Activated CD8-positive, alpha-beta T cell treated with anti-CD3 and anti-CD28 coated beads, Interleukin-2, amount 10 ng/mL, durations not matched to agents 7 days and 5 days (primary cell): ENCODE results near the gene THRA. TPM values are rescaled to one million over a fixed set of nuclear protein-coding genes. Genes with fewer than 3 reads are reported as not detected.
"Not testable (repeated sequence)": the region's sequence is repeated elsewhere in the genome, so short reads cannot be mapped to it uniquely, and the experiment has no call there.

Source experiments
- ATAC-seq: fragments of 150-1000 bp; cut with Tn5 transposase; one replicate; pipeline ENCODE4 v1.10.0; 2021; ENCODE audit warnings: moderate library complexity
- CTCF ChIA-PET: fragments of 350-600 bp; sonication (Branson Sonifier 250); formaldehyde crosslinking; loops from one replicate; lab custom pipeline; 2021; ENCODE audit warnings: antibody characterized with exemption; lab: Charles Lee
- POLR2A ChIA-PET: fragments of 350-600 bp; sonication (Branson Sonifier 250); formaldehyde crosslinking; loops from one replicate; lab custom pipeline; 2021; ENCODE audit warnings: antibody characterized with exemption; lab: Charles Lee
- DNase-seq: peaks from one replicate; pipeline ENCODE4 v3.0.0-alpha.2; 2020
- H3K27ac Mint-ChIP-seq: one replicate; pipeline ENCODE4 v1.8.0; 2021; ENCODE audit warnings: mild to moderate bottlenecking, mixed read lengths
- H3K27me3 Mint-ChIP-seq: one replicate; pipeline ENCODE4 v1.8.0; 2021; ENCODE audit warnings: low read depth, mixed read lengths
- H3K36me3 Mint-ChIP-seq: one replicate; pipeline ENCODE4 v1.8.0; 2021; ENCODE audit warnings: low read depth, mixed read lengths
- H3K4me1 Mint-ChIP-seq: one replicate; pipeline ENCODE4 v1.8.0; 2021; ENCODE audit warnings: low read depth, mixed read lengths
- H3K4me3 Mint-ChIP-seq: one replicate; pipeline ENCODE4 v1.8.0; 2021; ENCODE audit warnings: mild to moderate bottlenecking, mixed read lengths
- H3K9me3 Mint-ChIP-seq: one replicate; pipeline ENCODE4 v1.8.0; 2022; ENCODE audit warnings: mixed read lengths; ENCODE audit not compliant: insufficient read depth
- microRNA-seq: library from miRNA; unstranded; fragments of <30 nt; microRNA quantifications from one replicate; pipeline ENCODE4 v1.2.0, GENCODE V29; 2022
- total RNA-seq, 2 experiments: library from RNA; stranded (reverse); gene quantifications; one replicate each; pipeline ENCODE4 v1.2.3, GENCODE V29; 2021

Gene THRA
- total RNA-seq, 2 experiments from 2014 or later, result 8.7 to 9.7 TPM

DNA sequence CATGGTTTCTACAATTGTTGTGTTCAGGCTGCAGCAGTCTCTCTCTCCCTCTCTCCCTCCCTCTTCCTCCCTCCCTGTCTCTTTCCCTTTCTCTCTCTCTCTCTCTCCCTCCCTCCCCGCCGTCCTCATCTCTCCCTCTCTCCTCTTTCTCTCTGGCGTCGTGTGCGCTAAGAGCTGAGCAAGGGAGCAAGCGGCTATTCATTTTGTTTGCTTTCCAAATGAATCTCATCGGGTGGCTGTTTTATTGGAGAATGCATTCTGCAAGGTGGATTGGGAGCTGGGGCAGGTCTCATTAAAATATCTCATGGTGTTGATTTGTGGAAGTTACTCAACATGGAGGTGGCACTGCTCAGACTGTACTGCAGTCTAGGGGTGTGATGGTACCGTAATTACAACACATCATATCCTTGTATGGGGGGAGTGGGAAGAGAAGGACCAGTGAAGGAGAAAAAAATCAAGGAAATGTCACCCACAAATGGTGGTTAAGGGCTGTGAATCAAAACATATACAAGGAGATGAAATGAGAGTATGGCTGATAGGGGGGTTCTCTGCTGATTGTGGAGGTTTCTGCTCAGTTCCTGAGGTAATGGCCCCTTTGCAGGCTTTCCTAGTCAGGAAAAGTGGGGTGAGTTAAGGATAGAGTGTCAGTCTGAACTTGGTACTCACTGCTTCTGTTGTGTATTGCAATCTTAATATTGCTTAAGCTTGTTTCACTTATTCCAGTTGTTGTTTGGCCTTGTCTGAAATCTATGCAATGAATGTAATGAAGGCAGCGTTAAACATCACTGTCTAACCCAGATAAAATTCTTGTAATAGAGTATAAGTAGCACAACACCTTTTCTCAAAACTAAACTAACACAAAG is 61.7 kb downstream of the THRA start:
- H3K4me3 Mint-ChIP-seq, result peak overlapping the region; percentile 84
- H3K27ac Mint-ChIP-seq, result peak overlapping the region; percentile 23
- peaks cover 29% of the 10 kb centered on the region for H3K4me1 Mint-ChIP-seq
- H3K9me3 Mint-ChIP-seq, result no peaks in the 10 kb centered on the region
- H3K27me3 Mint-ChIP-seq, result no peaks in the 10 kb centered on the region
- peaks cover 40% of the 10 kb centered on the region for H3K36me3 Mint-ChIP-seq
- no peak for DNase-seq
- CTCF ChIA-PET, result interaction anchor here (0.7 to 7.9 kb wide), 14 partner anchors 8 to 179 kb away, joined by 3 to 124 read pairs (median 4); partner anchors contain the start of gene PSMD3
- ATAC-seq, result no peak
- POLR2A ChIA-PET, result interaction anchor here (0.8 to 5.5 kb wide), 7 partner anchors 8 to 70 kb away, joined by 3 to 63 read pairs (median 4); partner anchors contain the start of genes CASC3 and MED24

DNA sequence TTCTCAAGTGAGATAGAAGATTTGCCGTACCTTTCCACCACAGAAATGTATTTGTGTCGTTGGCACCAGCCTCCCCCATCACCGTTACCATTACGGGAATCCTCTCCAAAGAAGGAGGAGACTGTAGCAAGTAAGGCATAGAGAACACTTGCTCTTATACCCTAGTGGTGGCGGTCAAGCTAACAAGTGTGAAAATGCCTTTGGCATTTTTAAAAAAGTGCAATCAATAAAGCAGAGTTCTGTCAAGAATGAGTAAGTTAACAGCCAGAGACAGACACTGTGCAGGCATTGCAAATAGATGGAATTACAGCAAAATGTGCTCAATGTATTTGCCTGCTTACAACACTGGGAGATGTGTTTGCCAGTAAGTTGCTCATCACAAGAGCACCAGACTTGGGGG is 66.7 kb downstream of the THRA start:
- ChIA-PET CTCF (interaction anchor here (1.3 to 7.9 kb wide), 4 partner anchors 16 to 102 kb away, joined by 3 to 124 read pairs (median 6); no protein-coding TSS in a partner anchor), POLR2A (interaction anchor here (0.7 kb wide), 1 partner anchor 8 kb away, joined by 3 read pairs; no protein-coding TSS in a partner anchor)
- DNase-seq (no peak), ATAC-seq (no peak)
- H3K36me3 Mint-ChIP-seq, result peaks cover 77% of the 10 kb centered on the region
- H3K4me3 Mint-ChIP-seq, result no peak overlapping the region
- no peaks in the 10 kb centered on the region for H3K9me3 Mint-ChIP-seq
- H3K27ac Mint-ChIP-seq, result peak overlapping the region; percentile 35
- no peaks in the 10 kb centered on the region for H3K27me3 Mint-ChIP-seq
- peaks cover 11% of the 10 kb centered on the region for H3K4me1 Mint-ChIP-seq

DNA sequence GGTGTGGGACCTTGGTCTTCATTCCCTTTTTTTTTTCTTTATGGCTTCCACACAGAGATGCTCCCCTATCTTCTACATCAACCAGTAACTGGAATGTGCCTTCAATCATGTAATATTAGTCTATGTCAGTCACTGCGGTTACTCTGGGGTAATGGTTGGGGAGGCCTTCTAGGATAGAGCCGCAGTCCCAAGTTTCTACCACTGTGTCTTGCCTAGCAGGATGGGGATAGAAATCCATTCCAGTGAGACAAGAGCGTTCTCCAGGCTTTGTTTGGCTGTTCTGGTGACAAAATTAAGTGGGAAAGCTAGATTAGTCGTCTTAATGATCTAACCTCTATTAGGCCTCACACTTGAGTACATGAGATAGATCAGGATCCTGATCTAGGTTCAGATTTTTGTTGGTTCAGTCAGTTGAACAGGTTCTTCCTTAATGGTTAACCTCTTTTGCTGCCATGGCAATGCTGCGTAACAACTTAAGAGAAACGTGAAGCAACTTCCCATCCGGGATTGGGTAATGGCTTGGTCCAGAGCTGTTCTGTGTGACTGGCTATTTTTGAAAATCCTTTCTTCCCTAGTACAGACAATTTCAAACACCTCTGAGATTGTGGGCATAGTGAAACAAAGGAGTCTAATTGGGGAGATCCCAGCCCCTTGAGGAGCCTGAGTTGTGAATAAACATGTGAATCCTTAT is 67.7 kb downstream of the THRA start:
- ATAC-seq (no peak), DNase-seq (no peak)
- H3K36me3 Mint-ChIP-seq, result peaks cover 81% of the 10 kb centered on the region
- no peak overlapping the region for H3K27ac Mint-ChIP-seq
- ChIA-PET POLR2A (no interaction called here), CTCF (interaction anchor here (0.7 to 2.2 kb wide), 4 partner anchors 17 to 44 kb away, joined by 3 to 7 read pairs (median 4); no protein-coding TSS in a partner anchor)
- no peaks in the 10 kb centered on the region for H3K9me3 Mint-ChIP-seq
- H3K4me3 Mint-ChIP-seq, result no peak overlapping the region
- H3K27me3 Mint-ChIP-seq, result no peaks in the 10 kb centered on the region
- peaks cover 3% of the 10 kb centered on the region for H3K4me1 Mint-ChIP-seq

DNA sequence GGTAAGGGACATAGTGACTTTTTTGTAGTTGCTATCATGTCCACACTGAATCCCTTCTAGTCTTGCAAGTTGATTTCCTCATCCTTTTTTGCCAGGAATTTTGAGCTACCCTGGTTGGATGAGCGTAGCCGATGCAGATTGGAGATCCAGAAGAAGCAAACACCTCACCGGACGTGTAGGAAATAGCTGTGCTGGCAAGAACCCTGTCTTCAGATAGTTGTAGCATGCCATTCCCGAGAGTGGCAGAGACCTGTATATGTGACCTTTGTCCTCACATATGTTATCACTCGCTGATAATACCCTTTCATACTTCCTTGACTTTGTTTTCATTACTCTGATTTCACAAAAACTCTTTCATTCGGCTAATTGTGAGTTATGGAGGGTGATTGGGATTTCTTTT is 71.4 kb downstream of the THRA start:
- Mint-ChIP-seq H3K27me3 (no peaks in the 10 kb centered on the region), H3K27ac (no peak overlapping the region), H3K9me3 (no peaks in the 10 kb centered on the region), H3K4me3 (no peak overlapping the region), H3K4me1 (peaks cover 16% of the 10 kb centered on the region), H3K36me3 (peaks cover 83% of the 10 kb centered on the region)
- no peak for ATAC-seq
- ChIA-PET CTCF (interaction anchor here (0.9 to 3.7 kb wide), 8 partner anchors 10 to 59 kb away, joined by 3 to 25 read pairs (median 4); no protein-coding TSS in a partner anchor), POLR2A (interaction anchor here (1.8 kb wide), 1 partner anchor 10 kb away, joined by 11 read pairs; no protein-coding TSS in a partner anchor)
- no peak for DNase-seq

DNA sequence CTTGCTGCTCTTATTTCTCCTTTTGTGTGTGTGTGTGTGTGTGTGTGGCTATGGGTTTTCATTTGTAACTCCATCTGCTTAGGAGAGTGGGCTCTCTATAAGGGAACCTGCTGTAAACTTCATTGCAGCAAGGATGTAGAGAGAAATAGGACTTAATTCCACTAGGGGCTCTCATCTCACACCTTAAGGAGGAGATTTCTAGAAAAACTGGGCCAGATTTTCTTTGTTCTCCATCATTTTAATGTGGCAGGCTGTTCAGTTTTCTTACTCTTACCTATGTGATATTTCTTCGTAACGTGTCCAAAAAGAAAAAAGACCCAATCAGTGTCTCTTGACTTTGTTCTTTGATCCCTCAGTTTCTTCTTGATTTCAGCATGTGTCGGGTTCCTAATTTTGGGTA is 73.1 kb downstream of the THRA start:
- Mint-ChIP-seq H3K9me3 (no peaks in the 10 kb centered on the region), H3K27ac (peak overlapping the region; percentile 50), H3K4me3 (no peak overlapping the region), H3K36me3 (peaks cover 74% of the 10 kb centered on the region), H3K4me1 (peaks cover 23% of the 10 kb centered on the region), H3K27me3 (no peaks in the 10 kb centered on the region)
- POLR2A ChIA-PET, result interaction anchor here (0.9 kb wide), 1 partner anchor 15 kb away, joined by 5 read pairs; no protein-coding TSS in a partner anchor
- DNase-seq (no peak), ATAC-seq (no peak)
- CTCF ChIA-PET, result interaction anchor here (1.3 to 2.9 kb wide), 2 partner anchors 11 to 56 kb away, joined by 3 to 20 read pairs; no protein-coding TSS in a partner anchor

DNA sequence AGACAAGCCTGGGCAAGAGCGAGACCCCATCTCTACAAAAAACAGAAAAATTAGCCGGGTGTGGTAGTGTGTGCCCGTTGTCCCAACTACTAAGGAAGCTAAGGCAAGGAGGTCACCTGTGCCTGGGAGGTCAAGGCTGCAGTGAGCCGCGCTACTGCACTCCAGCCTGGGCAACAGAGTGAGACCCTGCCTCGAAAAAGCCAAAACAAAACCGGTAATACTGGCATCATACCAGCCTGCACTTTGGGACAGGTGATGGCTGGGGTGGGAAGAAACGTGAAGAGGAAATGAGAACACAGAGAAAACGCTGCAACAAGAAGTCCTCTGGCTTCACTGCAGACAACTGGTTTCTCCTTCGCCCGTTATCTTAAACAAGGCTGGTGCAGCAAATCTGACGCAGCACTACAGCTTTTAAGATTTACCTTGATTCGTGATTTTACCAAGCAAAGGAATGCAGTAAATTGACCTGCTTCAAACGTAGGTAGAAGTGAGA is 76.8 kb downstream of the THRA start:
- Mint-ChIP-seq H3K27ac (peak overlapping the region; percentile 94), H3K4me1 (peaks cover 36% of the 10 kb centered on the region), H3K36me3 (peaks cover 51% of the 10 kb centered on the region), H3K9me3 (no peaks in the 10 kb centered on the region), H3K4me3 (peak overlapping the region; percentile 87), H3K27me3 (no peaks in the 10 kb centered on the region)
- CTCF ChIA-PET, result interaction anchor here (0.9 to 3.4 kb wide), 13 partner anchors 10 to 113 kb away, joined by 3 to 23 read pairs (median 4); partner anchors contain the start of genes MSL1 and NR1D1
- ATAC-seq (no peak), DNase-seq (no peak)
- POLR2A ChIA-PET, result interaction anchor here (0.7 to 5.6 kb wide), 11 partner anchors 13 to 682 kb away, joined by 3 to 63 read pairs (median 6); partner anchors contain the start of genes MED24, MSL1 and WIPF2

DNA sequence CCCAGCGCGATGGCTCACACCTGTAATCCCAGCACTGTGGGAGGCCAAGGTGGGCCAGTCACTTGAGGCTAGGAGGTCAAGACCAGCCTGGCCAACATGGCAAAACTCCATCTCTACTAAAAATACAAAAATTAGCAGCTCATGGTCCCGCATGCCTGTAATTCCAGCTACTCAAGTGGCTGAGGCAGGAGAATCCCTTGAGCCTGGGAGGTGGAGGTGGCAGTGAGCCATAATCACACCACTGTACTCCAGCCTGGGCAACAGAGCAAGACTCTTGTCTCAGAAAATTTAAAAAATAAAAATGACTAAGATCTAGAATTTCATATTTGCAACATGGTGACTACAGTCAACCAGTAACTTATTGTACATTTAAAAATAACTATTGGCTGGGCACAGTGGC is 80.4 kb downstream of the THRA start:
- H3K9me3 Mint-ChIP-seq, H3K27ac Mint-ChIP-seq, H3K4me3 Mint-ChIP-seq, H3K27me3 Mint-ChIP-seq, POLR2A ChIA-PET, ATAC-seq, DNase-seq: not testable (repeated sequence)
- H3K4me1 Mint-ChIP-seq, result peaks cover 36% of the 10 kb centered on the region
- CTCF ChIA-PET, result interaction anchor here (0.6 to 1.7 kb wide), 3 partner anchors 10 to 30 kb away, joined by 3 to 5 read pairs (median 5); no protein-coding TSS in a partner anchor
- H3K36me3 Mint-ChIP-seq, result peaks cover 42% of the 10 kb centered on the region

Small RNA genes lying within 50 kb of the gene (microRNA-seq; reads per million reads assigned to microRNA genes)
- gene MIR6884, result not detected

Other genes starting within 250 kb of the THRA start
- gene IKZF3, start 198.7 kb upstream of the THRA start, total RNA-seq, result 10 to 100 TPM; 31.1 to 31.9 TPM
- not detected for gene ZPBP2, start 194.8 kb upstream of the THRA start, total RNA-seq
- 10 to 100 TPM; 48.6 to 56.7 TPM for gene GSDMB, start 144.3 kb upstream of the THRA start, total RNA-seq
- 100 to 1,000 TPM; 151 to 168 TPM for gene ORMDL3, start 135.4 kb upstream of the THRA start, total RNA-seq
- not detected for gene LRRC3C, start 135.2 kb upstream of the THRA start, total RNA-seq
- 1 to 10 TPM; 3.3 to 4.5 TPM for gene GSDMA, start 100.0 kb upstream of the THRA start, total RNA-seq
- 100 to 1,000 TPM; 104 to 116 TPM for gene PSMD3, start 82.2 kb upstream of the THRA start, total RNA-seq
- gene CSF3, start 47.5 kb upstream of the THRA start, total RNA-seq, result not detected
- 10 to 100 TPM; 93.4 to 96.7 TPM for gene MED24, start 8.6 kb upstream of the THRA start, total RNA-seq
- 1 to 10 TPM; 4.1 to 4.9 TPM for gene NR1D1, start 37.6 kb downstream of the THRA start, total RNA-seq
- gene MSL1, start 59.0 kb downstream of the THRA start, total RNA-seq, result 10 to 100 TPM; 80.5 to 83.2 TPM
- gene CASC3, start 77.6 kb downstream of the THRA start, total RNA-seq, result 10 to 100 TPM; 66.2 to 67.7 TPM
- gene RAPGEFL1, start 114.5 kb downstream of the THRA start, total RNA-seq, result 1 to 10 TPM; 4.8 to 5.3 TPM
- gene WIPF2, start 156.3 kb downstream of the THRA start, total RNA-seq, result 10 to 100 TPM; 22.0 to 27.4 TPM
- gene CDC6, start 224.9 kb downstream of the THRA start, total RNA-seq, result 100 to 1,000 TPM; 103 to 110 TPM
- gene RARA, start 246.2 kb downstream of the THRA start, total RNA-seq, result 10 to 100 TPM; 61.1 to 63.2 TPM